NB4 (cell line): ENCODE measurements around the gene ABCG2.

Source experiments
- CTCF ChIP-seq: IDR thresholded peaks from one replicate; pipeline ENCODE4 v1.5.1; 2012; ENCODE audit warnings: low read depth, low read length
- MAX ChIP-seq: IDR thresholded peaks from 2 replicates; pipeline ENCODE4 v1.6.1; 2011; ENCODE audit warnings: low read depth, low read length
- POLR2A ChIP-seq: IDR thresholded peaks from 2 replicates; pipeline ENCODE4 v1.6.1; 2011; ENCODE audit warnings: mild to moderate bottlenecking; ENCODE audit not compliant: insufficient read length; ENCODE audit errors: extremely low read depth

GRCh38 chr4:88158038-88158488 is 376 bp downstream of the ABCG2 start:
- TF ChIP-seq CTCF (no peak), MAX (no peak), POLR2A (no peak)
